Astrocyte (in vitro differentiated cells and primary cell): ENCODE measurements around the gene IRAG1. TPM values are rescaled to one million over a fixed set of nuclear protein-coding genes. Genes with fewer than 3 reads are reported as not detected.
A peak's percentile ranks its signal among the peaks of the same experiment; 100 is the strongest.

Experiments used
- DNase-seq: peaks from one replicate; pipeline ENCODE4 v3.0.0-alpha.2; 2010; ENCODE audit warnings: low read depth
- FAIRE-seq: peaks from 2 replicates; lab custom pipeline; 2011; peaks lifted over from hg19 to GRCh38; lab: Jason Lieb, UNC
- H2AFZ ChIP-seq: 2 replicates; pipeline ENCODE4 v1.6.0; 2012; ENCODE audit warnings: low read depth, low read length, inconsistent platforms
- H3K27ac ChIP-seq: 2 replicates; pipeline ENCODE4 v1.5.1; 2011; ENCODE audit warnings: low read depth, low read length, inconsistent platforms
- H3K27me3 ChIP-seq: 2 replicates; pipeline ENCODE4 v1.6.0; 2011; ENCODE audit warnings: low read length, inconsistent platforms; ENCODE audit not compliant: insufficient read depth
- H3K36me3 ChIP-seq: 2 replicates; pipeline ENCODE4 v1.5.1; 2011; ENCODE audit warnings: low read length, inconsistent platforms; ENCODE audit not compliant: insufficient read depth
- H3K4me1 ChIP-seq: 2 replicates; pipeline ENCODE4 v1.5.1; 2011; ENCODE audit warnings: low read length, inconsistent platforms; ENCODE audit not compliant: insufficient read depth
- H3K4me2 ChIP-seq: 2 replicates; pipeline ENCODE4 v1.6.0; 2012; ENCODE audit warnings: low read length, inconsistent platforms
- H3K4me3 ChIP-seq: 2 replicates; pipeline ENCODE4 v1.5.1; 2011; ENCODE audit warnings: low read depth, mild to moderate bottlenecking, low read length, inconsistent platforms; ENCODE audit not compliant: insufficient read depth
- H3K79me2 ChIP-seq: 2 replicates; pipeline ENCODE4 v1.6.0; 2012; ENCODE audit warnings: mild to moderate bottlenecking, low read length, inconsistent platforms; ENCODE audit not compliant: insufficient read depth
- H3K9ac ChIP-seq: 2 replicates; pipeline ENCODE4 v1.6.0; 2012; ENCODE audit warnings: mild to moderate bottlenecking, low read length, inconsistent platforms
- H3K9me3 ChIP-seq: 2 replicates; pipeline ENCODE4 v1.5.1; 2012; ENCODE audit warnings: low read depth, mild to moderate bottlenecking, low read length, inconsistent platforms; ENCODE audit not compliant: insufficient read depth
- H4K20me1 ChIP-seq: 2 replicates; pipeline ENCODE4 v1.6.0; 2012; ENCODE audit warnings: low read length, inconsistent platforms; ENCODE audit not compliant: insufficient read depth
- H3K27ac Mint-ChIP-seq: one replicate; pipeline ENCODE4 v1.8.0; 2021; ENCODE audit warnings: mild to moderate bottlenecking, mixed read lengths; ENCODE audit not compliant: unreplicated experiment
- H3K27me3 Mint-ChIP-seq: one replicate; pipeline ENCODE4 v1.8.0; 2021; ENCODE audit warnings: low read depth, mixed read lengths; ENCODE audit not compliant: unreplicated experiment
- H3K36me3 Mint-ChIP-seq: one replicate; pipeline ENCODE4 v1.8.0; 2021; ENCODE audit warnings: low read depth, mixed read lengths; ENCODE audit not compliant: unreplicated experiment
- H3K4me1 Mint-ChIP-seq: one replicate; pipeline ENCODE4 v1.8.0; 2021; ENCODE audit warnings: low read depth, mixed read lengths; ENCODE audit not compliant: unreplicated experiment
- H3K4me3 Mint-ChIP-seq: one replicate; pipeline ENCODE4 v1.8.0; 2021; ENCODE audit warnings: mild to moderate bottlenecking, moderate library complexity, mixed read lengths; ENCODE audit not compliant: unreplicated experiment
- H3K9me3 Mint-ChIP-seq: one replicate; pipeline ENCODE4 v1.8.0; 2021; ENCODE audit warnings: mild to moderate bottlenecking, mixed read lengths; ENCODE audit not compliant: unreplicated experiment
- CTCF ChIP-seq: IDR thresholded peaks from 2 replicates; pipeline ENCODE4 v1.5.1; 2011; ENCODE audit warnings: low read depth, mild to moderate bottlenecking, inconsistent platforms, low read length, moderate library complexity; ENCODE audit not compliant: insufficient read depth
- EZH2 ChIP-seq: IDR thresholded peaks from 2 replicates; pipeline ENCODE4 v1.6.1; 2012; ENCODE audit warnings: mild to moderate bottlenecking, low read length, inconsistent platforms; ENCODE audit not compliant: insufficient read depth
- total RNA-seq: library from RNA; stranded (reverse); gene quantifications from 2 replicates; pipeline ENCODE4 v1.2.1, GENCODE V29; 2021

Gene IRAG1
- total RNA-seq, 1 donor from 2014 or later, result 3.7 TPM

DNA sequence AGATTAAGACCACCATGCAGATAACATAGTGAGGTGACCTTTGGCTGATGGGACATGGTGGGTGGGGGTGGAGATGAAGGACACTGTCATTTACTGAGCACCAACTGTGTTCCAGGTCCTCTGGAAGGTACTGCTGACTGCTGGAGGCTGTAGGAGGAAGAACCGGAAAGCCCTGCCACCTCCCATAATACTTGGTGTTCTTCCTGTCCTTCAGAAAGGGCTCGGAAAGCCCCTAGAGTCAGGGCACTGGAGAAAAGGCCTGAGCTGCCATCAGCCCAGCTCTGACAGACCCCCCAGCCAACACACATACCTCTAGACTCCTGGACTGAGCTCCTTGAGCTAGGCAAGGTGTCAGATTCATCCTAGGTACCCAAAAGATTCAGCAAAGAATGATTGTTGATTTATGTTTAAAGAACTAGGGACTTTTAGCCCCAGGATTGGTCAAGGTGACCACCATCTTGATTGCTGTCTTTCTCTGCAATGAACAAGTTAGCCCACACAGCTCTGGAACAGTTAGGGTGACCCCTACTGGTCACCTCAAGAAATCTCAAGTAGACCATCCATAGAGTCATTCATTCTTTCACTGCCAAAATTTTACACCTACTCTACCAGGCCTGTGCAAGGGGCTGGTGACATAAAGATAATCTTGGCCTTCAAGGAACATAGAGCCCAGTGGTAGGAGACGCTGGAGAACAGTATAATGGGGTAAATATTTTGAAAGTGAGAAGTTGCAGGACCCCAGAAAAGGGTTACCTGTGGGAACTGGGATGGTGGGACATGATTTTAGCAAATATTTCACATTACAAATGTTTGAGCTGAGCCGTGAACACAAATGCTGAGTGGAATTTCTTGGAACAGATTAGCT lies 39.4 kb downstream of the IRAG1 start:
- FAIRE-seq (no peak), DNase-seq (no peak)
- H3K27ac ChIP-seq, result no peak overlapping the region
- H3K36me3 ChIP-seq, result no peaks in the 10 kb centered on the region
- H3K4me3 Mint-ChIP-seq, result peak overlapping the region; percentile 16
- peaks cover 38% of the 10 kb centered on the region for H3K4me1 Mint-ChIP-seq
- H3K4me1 ChIP-seq, result peaks cover 48% of the 10 kb centered on the region
- peak; percentile 62 for TF ChIP-seq CTCF
- TF ChIP-seq EZH2, result no peak
- no peak overlapping the region for H2AFZ ChIP-seq
- H3K4me3 ChIP-seq, result no peak overlapping the region
- H3K9ac ChIP-seq, result no peak overlapping the region
- no peaks in the 10 kb centered on the region for H3K9me3 ChIP-seq
- no peaks in the 10 kb centered on the region for H3K79me2 ChIP-seq
- H4K20me1 ChIP-seq, result no peaks in the 10 kb centered on the region
- no peak overlapping the region for H3K27ac Mint-ChIP-seq
- H3K4me2 ChIP-seq, result no peak overlapping the region
- H3K9me3 Mint-ChIP-seq, result no peaks in the 10 kb centered on the region
- peaks cover 8% of the 10 kb centered on the region for H3K27me3 Mint-ChIP-seq
- H3K36me3 Mint-ChIP-seq, result peaks cover 1% of the 10 kb centered on the region
- H3K27me3 ChIP-seq, result no peaks in the 10 kb centered on the region

GRCh38 chr11:10653261-10653660 lies 40.3 kb downstream of the IRAG1 start:
- Mint-ChIP-seq H3K27ac (no peak overlapping the region), H3K4me3 (no peak overlapping the region), H3K4me1 (peaks cover 28% of the 10 kb centered on the region), H3K27me3 (peaks cover 8% of the 10 kb centered on the region), H3K36me3 (peaks cover 1% of the 10 kb centered on the region), H3K9me3 (no peaks in the 10 kb centered on the region)
- TF ChIP-seq EZH2 (no peak), CTCF (no peak)
- Histone ChIP-seq H3K27me3 (no peaks in the 10 kb centered on the region), H4K20me1 (no peaks in the 10 kb centered on the region), H3K79me2 (no peaks in the 10 kb centered on the region), H3K4me1 (peaks cover 39% of the 10 kb centered on the region), H3K4me2 (no peak overlapping the region), H3K9me3 (no peaks in the 10 kb centered on the region), H3K27ac (no peak overlapping the region), H3K9ac (no peak overlapping the region), H3K4me3 (no peak overlapping the region), H2AFZ (no peak overlapping the region), H3K36me3 (no peaks in the 10 kb centered on the region)
- no peak for DNase-seq
- no peak for FAIRE-seq
